ENCODE results near the gene MED25.

Gene MED25

GRCh38 chr19:49851456-49852259 is 33.6 kb downstream of the MED25 start:
- peak; percentile 14 for DNase-seq (ENCODE audit: low read depth)
- no peak for TF ChIP-seq CTCF (IDR thresholded peaks at IDR 0.05; ENCODE audit: insufficient read depth, low read depth, low read length, missing control alignments)

DNA sequence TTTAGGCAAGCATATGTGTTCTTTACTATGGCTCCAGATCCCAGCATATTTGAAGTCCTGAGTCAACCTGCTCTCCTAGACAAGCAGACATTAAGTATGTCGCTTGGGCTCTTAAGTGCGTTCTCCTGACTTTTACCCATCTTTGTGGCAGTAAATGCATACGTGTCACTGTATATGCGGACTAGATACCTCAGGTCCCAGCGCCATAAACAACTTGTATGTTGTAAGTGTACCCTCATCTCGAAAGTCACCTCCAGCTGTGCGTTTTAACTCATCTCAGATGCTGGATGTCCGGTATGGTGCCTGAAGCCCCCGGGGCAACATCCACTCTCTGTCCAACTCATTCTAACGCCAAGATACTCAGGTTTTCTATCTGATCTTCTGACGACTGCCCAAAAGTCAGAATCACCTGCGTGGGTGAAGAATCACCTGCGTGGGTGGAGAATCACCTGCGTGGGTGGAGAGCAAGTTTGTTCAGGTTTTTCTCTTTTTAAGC is 34.6 kb downstream of the MED25 start:
- TF ChIP-seq CTCF (IDR thresholded peaks at IDR 0.05; ENCODE audit: insufficient read depth, low read depth, low read length, missing control alignments) = no peak
- peak overlapping the region; percentile 91 for H3K4me3 ChIP-seq (ENCODE audit: low read length)
- DNase-seq (ENCODE audit: low read depth) = peak; percentile 35

More at GRCh38 chr19:49851456-49852259, 33.6 kb downstream of the MED25 start:
- peak overlapping the region; percentile 91 for H3K4me3 ChIP-seq (ENCODE audit: low read length)

DNA sequence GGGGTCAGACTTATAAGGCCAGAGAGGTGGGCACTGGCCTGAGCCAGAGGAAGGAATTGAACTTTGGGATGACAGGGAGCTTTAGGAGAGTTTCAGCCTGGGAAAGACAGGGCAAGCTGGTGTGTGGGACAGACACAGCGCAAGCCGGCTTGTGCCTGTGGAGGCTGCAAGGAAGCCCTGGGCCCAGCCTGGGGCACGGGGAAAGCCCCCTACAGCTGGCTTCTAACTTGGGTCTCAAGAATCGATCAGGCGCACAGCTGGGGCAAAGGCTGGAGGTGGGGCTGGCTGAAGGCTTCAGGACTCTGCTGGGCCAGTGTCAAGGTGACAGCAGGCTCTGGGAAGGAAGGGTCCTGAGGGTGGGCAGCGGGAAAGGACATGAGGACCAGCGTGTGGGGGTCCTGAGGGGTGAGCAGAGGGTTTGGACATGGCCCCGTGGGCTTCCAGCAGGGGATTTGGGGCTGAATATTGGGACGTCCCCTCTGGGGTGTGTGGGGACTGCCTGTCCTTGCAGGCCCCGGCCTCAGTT is 35.8 kb downstream of the MED25 start:
- TF ChIP-seq CTCF (IDR thresholded peaks at IDR 0.05; ENCODE audit: insufficient read depth, low read depth, low read length, missing control alignments) = no peak
- H3K4me3 ChIP-seq (ENCODE audit: low read length) = no peak overlapping the region
- DNase-seq (ENCODE audit: low read depth) = no peak

DNA sequence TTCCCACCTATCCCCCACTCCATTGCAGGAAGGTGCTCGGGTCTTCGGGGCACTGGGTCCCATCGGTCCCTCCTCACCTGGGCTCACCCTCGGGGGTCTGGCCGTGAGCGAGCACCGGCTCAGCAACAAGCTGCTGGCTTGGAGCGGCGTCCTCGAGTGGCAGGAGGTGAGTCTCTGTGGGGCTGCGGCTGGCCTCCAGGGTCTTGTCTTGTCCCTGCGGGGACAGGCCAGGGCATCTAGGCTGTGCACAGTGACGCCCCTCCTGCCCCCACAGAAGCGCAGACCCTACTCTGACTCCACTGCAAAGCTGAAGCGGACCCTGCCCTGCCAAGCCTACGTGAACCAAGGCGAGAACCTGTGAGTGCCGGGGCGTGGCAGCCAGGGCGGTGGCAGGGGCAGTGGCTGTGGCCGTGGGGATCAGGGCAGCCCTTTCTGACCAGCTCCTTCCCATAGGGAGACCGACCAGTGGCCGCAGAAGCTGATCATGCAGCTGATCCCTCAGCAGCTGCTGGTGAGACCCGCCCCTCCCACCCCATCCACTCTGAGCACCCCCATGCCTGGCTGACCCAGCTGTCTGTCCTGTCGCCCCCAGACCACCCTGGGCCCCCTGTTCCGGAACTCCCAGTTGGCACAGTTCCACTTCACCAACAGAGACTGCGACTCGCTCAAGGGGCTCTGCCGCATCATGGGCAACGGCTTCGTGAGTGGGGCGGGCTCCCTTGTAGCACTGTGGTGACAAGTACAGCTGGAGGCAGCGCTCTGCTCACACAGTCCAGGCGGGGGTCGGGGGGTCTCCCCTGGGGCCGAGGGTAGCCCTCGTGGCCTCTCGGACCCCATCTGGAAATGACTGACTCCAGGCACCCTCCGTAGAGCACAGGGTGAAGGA is 36.5 kb downstream of the MED25 start:
- TF ChIP-seq CTCF (IDR thresholded peaks at IDR 0.05; ENCODE audit: insufficient read depth, low read depth, low read length, missing control alignments) = no peak
- no peak for DNase-seq (ENCODE audit: low read depth)
- H3K4me3 ChIP-seq (ENCODE audit: low read length) = no peak overlapping the region

DNA sequence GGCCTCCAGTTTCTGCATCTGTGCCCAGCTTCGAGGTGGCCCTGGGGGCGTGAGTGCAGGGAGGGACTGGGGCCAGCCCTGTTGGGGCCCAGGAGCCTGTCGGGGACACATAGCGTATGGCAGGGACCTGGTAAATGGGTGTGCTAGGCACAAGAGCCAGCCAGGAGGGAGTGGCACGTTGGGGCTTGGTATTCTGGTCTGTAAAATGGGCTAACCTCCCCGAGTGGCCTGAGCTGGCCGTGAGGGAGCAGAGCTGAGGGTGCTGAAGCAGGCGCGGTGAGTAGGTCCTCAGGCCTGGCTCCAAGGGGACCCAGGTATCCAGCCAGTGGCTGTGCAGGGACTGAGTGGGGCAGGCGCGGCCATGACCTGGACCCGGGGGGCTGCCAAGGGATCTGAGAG is 37.2 kb downstream of the MED25 start:
- TF ChIP-seq CTCF (IDR thresholded peaks at IDR 0.05; ENCODE audit: insufficient read depth, low read depth, low read length, missing control alignments) = no peak
- DNase-seq (ENCODE audit: low read depth) = no peak
- H3K4me3 ChIP-seq (ENCODE audit: low read length) = no peak overlapping the region

- no peak for DNase-seq (ENCODE audit: low read depth)
- TF ChIP-seq CTCF (IDR thresholded peaks at IDR 0.05; ENCODE audit: insufficient read depth, low read depth, low read length, missing control alignments) = no peak
- H3K4me3 ChIP-seq (ENCODE audit: low read length) = no peak overlapping the region
Observed at GRCh38 chr19:49855676-49856573, 37.8 kb downstream of the MED25 start.

Data from epithelial cell of esophagus (primary cell).